HG03342 (cell line): ENCODE data around the gene ATXN3.

Source experiments
- ATAC-seq: cut with Tn5 transposase; IDR thresholded peaks from one replicate; pipeline ENCODE4 v1.9.1; 2021; ENCODE audit warnings: mild to moderate bottlenecking, moderate library complexity; ENCODE audit not compliant: unreplicated experiment

ATXN3 gene

DNA sequence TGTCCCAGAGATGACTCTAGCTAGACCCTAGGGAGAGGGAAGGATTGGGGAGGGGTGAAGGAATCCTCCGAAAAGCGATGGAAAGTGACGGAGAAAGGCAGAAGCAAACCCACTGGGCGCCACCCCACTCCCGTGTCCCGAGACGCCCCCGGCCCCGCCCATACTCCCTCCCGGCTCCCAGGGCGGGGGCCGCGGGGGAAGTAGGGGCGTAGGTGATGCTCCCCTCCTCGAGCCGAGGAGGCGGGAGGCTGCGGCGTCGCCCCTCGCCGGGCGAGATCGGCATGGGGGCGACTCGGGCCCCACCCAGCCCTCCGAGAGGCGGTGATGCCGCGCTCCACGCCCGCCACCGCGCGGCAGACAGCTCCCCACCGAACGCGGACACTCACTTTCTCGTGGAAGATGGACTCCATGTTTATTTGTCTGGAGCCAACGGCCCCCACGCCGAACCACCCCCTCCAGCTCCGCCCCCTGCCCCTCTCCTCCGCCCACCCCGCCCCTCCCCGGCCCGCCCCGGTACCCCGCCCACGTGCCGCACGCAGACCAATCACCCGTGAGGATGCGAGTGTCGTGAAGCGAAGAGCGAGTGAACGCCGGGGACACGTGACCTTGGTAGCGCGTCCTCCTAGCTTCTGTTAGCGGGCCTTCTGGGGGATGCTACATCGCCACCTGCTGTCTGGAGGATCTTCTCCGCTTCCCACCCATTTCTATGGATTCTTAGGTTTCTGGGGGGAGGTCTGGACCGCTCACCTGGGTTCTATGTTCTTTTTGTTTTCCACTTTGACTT lies at the start of gene ATXN3:
Gene ATXN3, minus strand, starts transcription at position 440 of the 784 bp plus-strand sequence. Its CDS starts 30 bp downstream, at position 410.
- ATAC-seq, result peak; percentile 85

DNA sequence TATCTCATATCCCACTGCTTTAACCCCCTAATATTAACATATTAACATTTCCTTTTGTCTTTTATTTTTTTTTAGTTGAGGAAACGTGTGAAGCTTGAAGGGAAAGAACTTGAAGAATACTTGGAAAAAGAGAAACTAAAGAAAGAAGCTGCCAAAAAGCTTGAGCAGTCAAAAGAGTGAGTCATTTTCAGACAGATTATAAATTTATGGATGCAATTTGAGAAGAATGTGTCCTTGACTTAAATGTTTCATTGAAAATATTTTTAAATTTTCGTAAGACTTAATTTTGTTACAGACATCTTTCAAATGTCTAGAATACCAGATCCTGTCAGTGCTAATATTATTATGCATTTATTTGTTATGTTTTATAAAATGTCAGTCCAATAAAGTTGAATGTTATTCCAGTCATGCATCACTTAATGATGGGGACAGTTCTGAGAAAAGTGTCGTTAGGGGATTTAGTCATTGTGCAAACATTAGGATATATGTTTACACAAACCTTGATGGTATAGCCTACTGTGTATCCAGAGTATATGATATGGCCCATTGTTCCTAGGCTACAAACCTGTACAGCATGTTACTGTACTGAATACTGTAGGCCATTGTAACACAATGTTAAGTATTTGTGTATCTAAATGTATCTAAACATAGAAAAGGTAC lies 48.0 kb upstream of the ATXN3 start:
- no peak for ATAC-seq

DNA sequence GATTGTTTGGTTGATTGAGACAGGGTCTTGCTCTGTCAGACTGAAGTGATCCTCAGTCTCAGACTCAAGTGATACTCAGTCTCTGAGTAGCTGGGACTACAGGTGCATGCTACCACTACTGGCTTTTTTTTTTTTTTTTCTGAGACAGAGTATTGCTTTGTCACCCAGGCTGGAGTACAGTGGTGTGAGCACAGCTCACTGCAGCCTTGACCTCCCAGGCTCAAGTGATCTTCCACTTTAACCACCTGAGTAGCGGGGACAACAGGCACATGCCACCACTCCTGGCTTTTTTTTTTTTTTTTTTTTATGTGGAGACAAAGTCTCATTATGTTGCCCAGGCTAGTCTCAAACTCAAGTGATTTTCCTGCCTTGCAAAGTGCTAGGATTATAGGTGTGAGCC lies 47.2 kb upstream of the ATXN3 start:
- ATAC-seq, result no peak

DNA sequence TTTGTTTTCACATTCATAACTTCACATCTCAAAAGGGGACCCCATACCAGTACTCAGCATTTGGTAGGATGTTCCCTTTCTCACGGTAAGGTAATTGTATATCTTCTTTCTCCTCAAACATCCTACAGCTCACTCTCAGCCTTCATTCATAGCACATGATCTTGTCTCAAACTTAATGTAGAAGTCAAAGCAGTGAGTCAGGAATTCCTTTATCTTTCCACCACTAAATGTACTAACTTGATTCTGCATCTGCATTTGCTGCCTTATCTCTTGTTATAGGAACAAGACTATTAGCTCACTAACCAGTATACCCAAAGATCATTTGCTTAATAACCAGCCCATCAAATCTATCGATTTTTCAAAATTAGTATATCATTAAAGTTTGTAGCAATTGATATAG lies 38.3 kb upstream of the ATXN3 start:
- no peak for ATAC-seq

DNA sequence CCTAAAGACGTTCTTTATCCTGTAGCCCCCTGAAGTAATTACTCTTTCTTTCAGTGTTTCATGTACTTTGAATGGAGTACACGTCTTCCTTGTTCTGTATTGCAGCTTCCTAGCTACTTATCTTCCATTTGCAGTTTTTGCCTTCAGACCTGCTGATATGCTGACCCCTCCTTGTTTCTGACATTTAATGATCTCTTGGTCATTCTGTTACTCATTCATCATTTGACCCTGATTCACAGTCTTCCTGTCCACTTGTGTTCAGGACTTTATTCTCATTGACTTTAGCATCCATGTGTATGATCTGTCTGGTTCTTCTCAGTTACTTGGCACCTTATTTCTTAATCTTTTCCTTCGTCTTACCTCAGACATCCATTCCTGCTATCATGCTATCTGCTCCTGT lies 37.6 kb upstream of the ATXN3 start:
- ATAC-seq, result no peak

DNA sequence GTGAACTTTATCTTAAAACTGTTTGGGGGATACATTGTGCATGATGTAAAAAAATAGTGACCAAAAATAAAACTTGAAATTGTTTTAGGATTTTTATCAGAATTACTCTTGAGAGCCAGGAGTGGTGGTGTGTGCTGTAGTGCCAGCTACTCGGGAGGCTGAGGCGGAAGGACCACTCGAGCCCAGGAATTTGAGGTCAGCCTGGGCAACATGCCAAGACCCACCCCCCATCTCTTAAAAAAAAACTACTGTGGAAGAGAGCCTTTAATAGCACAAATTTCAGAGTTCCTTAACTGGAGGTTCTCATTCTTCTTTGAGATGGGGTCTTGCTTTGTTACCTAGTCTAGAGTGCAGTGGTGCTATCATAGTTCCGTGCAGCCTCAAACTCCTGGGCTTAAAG lies 36.9 kb upstream of the ATXN3 start:
- no peak for ATAC-seq

DNA sequence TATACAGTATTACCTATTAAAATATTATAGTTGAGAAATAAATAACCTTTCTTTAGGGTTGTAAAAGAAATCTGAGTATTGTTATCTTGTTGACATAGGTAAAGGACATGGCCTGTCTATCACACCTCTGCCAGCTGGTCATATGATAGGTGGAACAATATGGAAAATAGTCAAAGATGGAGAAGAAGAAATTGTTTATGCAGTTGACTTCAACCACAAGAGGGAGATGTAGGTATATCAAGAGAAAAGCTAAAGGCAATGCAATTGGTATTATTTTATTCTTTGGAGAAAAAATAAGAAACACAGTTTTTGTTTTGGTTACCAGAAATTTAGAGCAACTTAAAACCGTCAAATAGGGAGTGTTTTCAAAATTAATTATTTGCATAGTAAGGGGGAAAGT lies 28.9 kb upstream of the ATXN3 start:
- no peak for ATAC-seq

DNA sequence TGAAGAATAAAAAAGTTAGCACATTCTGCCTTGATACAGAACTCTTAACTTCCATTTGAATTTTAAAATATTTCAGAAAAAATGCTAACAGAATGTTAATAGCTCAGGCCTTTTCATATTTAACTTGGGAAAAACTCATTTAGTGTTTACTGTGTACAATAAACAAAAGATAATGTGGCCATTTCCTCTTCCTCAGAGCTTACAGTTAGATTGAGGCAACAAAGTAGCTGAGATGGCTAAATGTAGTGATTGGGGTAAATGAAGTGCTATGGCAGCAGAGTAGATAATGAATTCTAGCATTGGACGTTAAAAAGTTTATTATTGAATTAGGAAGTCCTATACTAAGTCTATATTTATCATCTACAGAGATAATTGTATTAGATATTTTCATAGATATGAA lies 28.1 kb upstream of the ATXN3 start:
- no peak for ATAC-seq

DNA sequence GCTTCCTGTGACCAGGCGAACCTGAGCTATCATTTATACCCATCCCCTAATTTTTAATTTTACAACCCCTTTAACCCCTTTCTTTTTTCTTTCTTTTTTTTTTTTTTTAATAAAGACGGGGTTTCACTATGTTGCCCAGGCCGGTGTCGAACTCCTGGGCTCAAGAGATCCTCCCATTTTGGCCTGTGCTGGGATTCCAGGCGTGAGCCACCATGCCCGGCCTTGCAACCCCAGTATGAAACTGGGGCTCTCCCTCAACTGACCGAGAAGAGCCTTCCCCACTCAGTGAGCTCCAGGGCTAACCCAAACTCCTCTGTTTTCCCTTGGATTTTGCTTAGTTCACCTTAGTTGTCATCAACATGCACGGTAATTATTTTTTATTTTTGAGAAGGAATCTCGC lies 16.4 kb upstream of the ATXN3 start:
- ATAC-seq, result no peak

DNA sequence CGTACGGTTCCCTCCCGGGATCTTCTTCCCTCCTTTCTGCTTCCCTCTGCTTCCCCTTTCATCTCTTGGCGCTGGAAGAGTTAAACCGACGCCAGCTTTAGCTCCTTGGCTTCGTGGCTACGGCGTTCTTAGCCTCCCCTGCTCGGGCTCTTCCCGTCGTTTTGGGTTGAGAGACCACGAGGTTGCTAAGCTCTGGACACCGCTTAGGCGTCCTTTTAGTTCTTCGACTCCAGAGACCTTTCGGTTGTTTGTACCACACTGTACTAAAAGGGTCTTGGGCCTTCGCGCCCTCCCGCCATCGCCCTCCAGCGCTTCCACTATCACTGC lies 15.9 kb upstream of the ATXN3 start:
- peak; percentile 18 for ATAC-seq

DNA sequence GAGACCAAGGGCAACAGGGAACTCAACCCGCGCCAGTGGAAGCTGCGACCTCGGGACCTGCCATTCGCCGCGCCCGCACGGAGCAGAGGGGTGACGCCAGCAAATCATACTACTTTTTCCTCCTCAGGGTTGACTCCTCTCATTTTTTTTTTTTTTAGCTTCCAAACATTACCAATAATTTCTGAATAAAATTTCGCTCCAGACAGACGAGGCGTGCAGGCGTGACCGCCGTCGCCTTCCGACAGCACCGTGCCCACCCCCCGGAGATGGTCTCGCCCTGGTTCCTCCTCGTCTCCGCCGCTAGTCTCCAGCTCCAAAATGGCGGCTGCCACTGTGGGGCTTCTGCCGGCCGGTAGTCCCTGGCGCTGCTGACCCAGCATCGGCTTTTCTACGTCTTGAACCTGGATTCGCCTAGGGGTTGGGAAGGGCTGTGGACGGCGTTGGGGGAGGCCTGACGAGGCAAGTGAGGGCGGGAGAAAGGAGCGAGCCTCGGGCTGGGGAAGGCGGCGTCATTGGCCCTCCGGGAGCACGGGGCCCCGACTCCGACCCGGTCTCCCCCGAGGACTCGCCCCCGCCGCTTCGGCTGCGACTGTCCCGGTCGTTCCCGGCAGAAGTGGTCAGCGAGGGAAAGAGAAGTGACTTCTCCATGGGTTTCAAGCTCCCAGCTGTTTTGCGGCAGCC lies 15.4 kb upstream of the ATXN3 start, which contains the start of the genes CPSF2 and NDUFB1:
Gene CPSF2, plus strand, starts transcription at position 300 of the 681 bp plus-strand sequence. CDS start 9,016 bp downstream, outside the sequence.
Gene NDUFB1, minus strand, starts transcription at position 37 of the 681 bp plus-strand sequence. CDS start 4,069 bp downstream, outside the sequence.
- ATAC-seq, result peak; percentile 82

DNA sequence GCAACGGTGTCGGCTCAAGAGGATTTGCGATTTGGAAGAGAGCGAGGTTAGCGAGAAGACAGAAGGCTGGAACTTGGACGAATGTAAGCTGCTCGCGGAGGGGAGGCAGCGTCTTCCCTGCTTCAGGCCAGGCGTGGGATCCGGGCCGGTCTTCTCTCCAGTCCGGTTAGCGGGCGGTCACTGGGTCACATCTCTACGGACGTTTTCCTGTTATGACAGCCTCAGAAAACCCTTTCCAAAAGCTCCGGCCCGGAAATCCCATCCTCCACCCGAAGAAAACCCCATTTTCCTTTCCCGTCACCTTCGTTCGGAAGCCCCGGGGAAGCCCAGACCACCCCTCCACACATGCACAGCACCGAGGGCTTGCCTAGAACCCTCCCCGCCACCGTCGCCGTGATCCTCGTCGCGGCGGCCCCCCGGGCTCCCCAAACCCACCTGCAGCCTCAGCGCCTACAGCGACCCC lies 14.9 kb upstream of the ATXN3 start:
- peak; percentile 17 for ATAC-seq

DNA sequence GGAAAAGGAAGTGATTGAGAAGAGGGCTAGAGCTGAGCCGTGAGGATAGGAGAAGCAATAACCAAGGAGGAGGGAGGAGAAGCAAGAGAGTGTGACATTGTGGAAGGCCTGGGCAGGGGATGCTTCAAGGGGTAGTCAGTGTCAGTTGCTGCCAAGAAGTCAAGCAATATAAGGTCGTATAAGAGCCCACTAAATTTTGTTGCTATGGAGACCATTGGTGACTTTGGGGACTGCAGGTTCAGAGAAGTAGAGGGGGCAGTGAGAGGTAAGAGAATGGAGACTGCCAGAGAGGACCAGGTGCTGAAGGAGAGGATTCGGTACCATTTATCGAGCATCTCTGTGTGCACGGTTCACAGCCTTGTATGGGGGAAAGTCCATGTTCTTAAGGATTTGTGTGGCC lies 3.1 kb upstream of the ATXN3 start:
- ATAC-seq, result no peak

DNA sequence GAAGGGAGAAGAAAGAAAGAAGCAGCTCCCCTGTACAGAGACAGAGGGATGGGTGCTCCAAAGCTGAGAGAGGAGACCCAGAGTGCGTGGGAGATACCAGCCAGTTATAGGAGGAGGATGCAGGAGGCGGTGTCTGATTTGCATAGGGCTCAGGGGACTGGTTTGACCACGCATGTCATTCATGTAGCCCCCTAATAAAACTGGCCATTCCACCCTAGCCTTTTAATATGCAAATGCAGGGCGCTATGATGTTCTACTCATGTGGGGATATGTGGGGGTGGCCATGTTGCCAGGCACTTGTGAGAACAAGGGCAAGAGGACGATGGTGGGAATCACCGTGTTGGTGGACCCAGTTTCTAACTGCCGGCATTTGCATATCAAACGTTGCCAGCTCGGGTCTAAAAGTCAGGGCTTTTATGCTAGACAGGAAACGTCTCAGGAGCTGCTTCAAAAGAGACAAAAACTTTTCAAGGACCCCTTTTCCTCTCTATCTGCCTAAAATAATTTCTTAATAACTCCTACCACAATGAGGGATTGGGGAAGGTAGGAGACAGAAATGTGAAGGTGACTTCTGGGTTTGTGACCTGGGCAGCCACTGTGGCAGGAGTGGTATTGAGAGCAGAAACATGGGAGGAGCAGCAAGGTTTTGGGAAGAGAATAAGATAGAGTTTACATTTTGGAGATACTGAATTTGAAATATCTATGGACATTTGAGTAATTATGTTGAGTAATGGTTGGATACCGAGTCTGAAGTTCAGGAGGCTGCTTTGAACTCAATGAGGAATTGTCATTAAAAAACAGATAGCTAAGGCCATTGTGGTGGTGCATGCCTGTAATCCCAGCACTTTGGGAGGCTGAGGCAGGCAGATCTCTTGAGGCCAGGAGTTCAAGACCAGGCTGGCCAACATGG lies 2.2 kb upstream of the ATXN3 start:
- no peak for ATAC-seq

DNA sequence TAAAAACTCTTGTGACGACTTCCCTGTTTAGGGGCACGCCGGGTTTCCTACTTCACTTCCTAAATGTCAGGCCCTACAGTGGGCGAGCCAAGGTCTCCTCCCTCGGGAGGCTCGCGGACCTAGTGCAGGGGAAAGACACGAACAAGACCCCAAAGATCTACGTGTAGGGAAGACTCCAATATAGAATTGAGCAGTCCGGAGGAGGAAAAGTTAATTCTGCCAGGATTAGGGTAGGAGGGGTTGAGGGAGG lies 564 bp downstream of the ATXN3 start:
- peak; percentile 4 for ATAC-seq

DNA sequence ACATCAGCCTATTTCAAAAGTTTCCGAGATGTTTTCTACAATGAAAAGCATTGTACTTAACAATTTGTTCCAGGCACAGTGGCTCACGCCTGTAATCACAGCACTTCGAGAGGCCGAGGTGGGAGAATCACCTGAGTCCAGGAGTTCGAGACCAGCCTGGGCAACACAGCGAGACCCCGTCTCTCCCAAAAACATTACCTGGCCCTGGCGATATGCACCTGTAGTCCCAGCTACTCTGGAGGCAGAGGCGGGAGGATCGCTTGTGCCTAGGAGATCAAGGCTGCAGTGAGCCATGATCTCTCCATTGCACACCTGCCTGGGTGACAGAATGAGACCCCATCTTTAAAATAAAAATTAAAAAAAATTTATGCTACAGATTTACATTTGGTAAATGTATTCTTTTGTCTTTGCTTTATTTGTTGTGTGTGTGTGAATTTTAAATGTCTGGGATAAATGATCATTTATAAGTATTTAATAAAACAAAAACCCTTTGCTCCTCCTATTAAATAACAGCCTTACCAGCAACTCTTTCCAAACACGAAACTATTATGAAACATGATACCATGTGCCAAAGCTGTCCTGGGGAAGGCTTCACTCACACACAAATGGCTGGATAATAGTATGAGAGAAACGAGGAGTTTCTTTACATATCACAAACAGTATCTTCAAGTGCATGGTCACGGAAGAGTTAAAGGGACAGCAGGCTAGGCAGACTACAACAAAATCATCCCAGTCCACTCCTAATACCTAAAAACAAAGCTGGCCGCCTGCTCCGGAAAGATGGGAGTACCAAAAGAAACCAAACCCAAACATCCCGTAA lies 1.1 kb downstream of the ATXN3 start:
- no peak for ATAC-seq

DNA sequence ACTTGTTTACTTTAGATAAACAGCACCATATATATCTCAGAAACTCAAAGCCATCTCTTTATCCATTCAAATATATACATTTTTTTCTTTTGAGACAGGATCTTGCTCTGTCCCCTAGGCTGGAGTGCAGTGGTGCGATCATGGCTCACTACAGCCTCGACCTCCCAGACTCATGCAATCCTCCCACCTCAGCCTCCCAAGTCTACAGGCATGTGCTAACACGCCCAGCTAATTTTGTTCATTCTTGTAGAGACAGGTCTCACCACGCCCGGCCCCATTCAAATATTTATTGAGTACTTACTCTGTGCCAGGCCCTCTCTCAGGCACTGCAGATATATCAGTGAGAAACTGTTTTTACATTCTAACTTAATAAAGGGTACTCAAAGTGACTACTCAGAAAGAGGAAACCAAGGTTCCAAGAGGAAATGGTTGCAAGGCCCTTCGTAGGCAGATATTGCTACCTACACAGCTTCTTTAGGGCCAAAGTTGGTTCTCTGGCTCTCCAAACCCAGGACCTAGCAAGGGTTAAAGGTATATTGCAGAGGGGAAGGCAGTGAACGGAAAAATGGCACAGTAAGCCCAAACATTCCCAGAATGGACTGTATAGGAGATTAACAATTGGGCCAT lies 2.9 kb downstream of the ATXN3 start:
- no peak for ATAC-seq

DNA sequence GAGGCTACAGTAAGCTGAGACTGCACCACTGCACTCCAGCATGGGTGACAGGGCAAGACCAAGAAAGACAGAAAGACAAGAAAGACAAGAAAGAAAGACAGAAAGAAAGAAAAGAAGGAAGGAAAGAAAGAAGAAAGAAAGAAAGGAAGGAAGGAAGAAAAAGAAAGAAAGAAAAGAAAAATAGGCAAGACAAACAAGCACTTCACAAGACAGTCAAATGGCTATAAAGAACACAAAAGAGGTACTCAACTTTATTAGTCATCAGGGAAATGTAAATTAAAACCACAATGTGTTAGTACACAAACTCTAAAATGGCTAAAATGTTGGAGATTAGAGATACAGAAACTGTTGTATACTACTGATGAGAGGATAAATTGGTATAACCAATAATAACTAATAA lies 6.6 kb downstream of the ATXN3 start:
- no peak for ATAC-seq

DNA sequence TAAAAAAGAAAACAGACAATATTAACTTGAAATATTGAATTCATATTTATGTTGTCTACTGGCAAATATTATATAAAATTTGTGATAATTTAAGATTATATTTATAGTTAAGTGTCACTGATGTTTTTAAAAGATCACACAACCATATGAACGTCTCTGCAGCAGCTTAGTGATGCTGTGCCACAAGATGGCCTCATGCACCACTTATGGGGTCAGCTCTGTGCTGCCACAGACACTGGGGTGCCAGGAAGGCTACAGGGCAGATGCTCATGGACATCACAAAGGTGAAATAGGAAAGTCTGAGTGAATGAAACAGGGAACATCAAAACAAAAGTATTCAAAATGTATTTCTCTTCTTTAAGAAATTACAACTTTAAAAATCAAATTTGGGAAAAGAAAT lies 13.1 kb downstream of the ATXN3 start:
- ATAC-seq, result no peak

DNA sequence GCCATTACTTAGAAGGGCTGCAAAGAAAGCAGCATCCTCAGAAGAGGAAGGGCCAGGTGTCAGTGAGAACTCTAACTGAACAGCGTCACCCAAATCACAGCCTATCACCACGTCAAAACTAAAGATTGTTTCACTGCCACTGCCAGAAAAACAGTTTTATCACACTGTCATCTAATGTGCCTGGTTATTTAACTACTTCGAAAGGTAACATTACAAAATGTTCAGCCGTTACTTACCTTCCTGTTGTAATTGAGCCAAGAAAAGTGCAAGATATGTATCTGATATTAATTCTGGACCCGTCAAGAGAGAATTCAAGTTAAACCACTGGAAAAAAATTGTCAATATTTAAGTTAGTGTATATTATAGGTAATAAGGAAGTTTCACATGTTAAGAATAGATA lies 17.9 kb downstream of the ATXN3 start:
- no peak for ATAC-seq
